AML-193 (cell line): ENCODE results near the gene RPS6KA2.
"Not testable (repeated sequence)": the region's sequence is repeated elsewhere in the genome, so short reads cannot be mapped to it uniquely, and the experiment has no call there.

Experiments used
- DNase-seq, 2 experiments: peaks; one replicate each; lab custom pipeline; 2025; lab: John Stamatoyannopoulos, UW

The RPS6KA2 gene

GRCh38 chr6:166591961-166592520 is 35.0 kb downstream of the RPS6KA2 start:
- DNase-seq: no peak

DNA sequence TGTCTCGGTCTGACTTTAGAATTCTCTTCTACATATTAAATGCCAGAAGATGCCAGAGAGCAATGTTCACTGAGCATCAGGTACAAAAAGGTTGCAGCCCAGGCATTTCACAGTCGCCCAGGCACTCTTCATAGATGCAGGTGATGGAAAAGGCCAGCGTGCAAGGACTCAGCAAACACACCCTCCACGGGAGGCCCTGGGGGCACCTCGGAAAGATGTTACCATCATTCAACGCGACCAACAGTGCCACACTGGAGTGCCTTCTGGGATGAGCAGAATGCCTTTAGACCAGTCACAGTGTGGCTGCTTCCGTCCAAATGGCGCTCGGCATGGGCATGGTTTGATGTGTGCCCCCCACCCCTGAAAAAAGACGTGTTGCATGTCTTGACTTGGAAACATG is 36.0 kb downstream of the RPS6KA2 start:
- DNase-seq: no peak

DNA sequence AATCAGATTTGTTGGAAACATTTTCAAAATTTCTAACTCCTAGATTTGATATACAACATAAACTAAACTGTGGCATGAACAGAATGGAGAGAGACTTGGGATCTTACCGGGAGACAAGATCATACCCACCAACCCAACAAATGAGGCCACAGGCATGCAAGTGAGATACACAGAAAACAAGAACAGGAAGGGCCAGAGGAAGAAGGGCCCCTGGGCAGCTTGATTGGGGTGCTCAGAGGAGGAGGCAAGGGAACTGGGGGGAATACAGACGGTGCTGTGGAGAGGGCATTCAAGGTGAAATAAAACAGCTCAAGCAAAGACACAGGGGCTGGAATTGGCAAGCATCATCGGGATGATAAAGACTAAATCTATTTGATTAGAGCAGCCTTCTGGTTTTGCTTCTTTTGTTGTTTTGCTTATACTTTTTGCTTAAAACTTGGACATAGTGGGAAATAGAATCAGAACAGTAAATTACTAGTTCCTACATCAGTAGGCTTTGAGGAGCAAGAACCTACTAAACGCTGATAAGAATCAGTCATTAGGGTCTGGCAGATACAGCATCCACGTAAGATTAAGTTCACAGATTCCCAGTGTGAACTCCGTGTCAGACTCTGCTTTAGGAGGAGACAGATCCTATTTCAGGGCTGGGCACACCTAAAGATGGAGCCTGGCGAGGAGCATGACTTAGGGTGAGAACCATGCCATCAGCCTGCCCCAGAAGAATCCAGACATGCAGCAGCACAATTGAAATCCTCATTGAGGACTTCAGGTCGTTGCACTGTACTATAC is 37.1 kb downstream of the RPS6KA2 start:
- DNase-seq: no peak

- DNase-seq: no peak
Measured at GRCh38 chr6:166589337-166589731, 37.7 kb downstream of the RPS6KA2 start.

DNA sequence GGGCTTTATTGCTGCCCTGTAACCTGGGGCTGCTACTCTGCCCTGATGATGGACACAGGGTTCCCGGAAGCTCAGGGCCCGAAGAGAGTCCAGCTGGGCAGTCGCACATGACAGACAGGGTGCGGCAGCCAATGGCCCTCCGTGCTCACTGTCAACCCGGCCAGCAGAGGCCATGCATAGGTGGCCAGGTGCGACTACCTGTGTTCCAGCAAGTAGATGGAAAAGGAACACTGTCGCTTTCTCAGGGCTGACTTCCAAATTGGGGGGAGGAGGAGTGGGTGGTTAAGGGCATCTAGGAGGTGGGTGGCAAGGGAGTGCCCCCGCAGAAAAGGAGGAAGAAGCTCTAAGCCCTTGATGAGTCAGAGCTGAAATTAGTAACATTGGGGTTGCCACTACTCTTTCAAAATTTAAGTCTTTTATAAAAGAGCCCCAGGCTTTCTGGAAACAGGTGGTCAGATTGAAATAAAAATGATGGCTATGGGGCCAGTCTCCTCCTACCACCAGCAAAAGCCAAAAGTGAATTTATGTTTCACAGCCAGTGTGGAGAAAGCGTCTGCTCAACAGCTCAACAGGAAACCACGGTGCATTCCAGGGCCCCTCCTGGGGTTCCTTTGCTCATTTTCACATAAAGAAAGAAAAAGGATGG is 38.2 kb downstream of the RPS6KA2 start:
- peak; percentile 31 to 45 for DNase-seq

DNA sequence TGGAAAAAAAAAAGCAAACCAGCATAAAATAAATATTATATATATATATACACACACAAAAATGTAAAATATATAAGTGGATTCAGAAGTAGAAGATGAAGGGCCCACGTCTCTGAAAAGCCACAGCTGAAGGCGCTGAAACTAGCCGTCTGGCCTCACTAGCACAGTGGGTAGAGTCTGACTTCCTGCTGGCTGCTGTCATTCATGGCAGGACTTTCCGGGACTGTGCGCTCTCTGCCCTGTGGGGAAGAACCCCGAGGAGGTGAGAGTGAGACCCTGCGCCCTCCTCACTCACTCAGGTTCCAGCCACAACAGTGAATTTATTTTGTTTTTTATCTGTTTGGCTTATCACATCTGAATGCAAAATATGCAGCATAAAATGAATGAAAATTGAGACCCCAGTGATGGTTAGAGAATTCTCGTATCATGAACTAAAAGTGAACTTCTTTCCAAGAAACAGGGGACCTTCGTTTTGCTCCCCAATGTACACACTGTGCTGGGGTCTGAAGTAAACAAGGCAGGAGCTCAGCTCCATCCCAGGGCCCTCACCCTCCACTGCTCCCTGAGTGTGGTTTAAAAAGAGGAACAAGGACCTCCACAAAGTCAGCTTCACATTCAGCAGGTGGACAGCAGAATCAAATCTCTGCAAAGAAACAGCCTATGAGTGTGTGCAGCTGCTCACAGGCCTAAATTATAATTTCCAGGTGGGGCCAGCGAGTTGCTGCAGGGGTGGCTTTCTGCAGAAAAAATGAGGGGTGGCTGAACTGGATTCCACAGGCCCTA is 39.2 kb downstream of the RPS6KA2 start:
- DNase-seq: peak in 1 of 2 experiments; percentile 13

DNA sequence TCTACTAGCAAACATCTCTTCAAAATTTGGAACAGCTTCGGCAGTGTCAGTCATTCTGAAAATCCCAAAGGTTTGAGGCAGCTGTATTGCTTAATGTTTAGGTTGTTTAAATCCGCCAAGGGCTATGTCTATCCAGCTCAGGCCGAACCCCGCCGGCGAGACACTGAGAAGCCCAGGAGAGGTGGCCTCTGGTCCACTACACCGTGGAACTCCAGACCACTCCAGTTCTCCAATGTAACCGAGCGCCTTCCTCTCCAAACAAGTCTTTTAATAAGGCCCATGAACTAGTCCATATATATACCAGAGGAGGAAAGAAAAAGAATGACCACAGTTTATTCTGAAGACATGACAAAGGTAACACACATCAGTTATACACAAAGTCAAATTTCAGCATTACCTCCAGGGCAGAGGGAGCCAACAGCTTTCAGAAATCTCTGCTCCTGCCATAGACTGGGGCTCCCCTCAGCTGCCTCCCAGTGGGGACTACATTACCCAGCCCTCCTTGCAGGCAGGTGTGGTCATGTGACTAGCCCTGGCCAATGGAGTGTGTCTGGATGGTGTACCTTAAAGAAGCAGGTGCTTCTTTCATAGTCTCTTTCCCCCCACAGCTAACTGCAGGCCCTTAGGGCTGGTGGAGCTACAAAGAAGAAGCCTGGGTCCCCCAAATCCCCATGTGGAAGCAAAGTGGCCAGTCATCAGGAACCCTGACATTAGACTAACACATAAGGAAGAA is 40.5 kb downstream of the RPS6KA2 start, which contains the start of gene RAMACL:
Gene RAMACL, minus strand, starts transcription at position 255 of the 733 bp plus-strand sequence. Its CDS starts 201 bp downstream, at position 54.
- no peak for DNase-seq

- DNase-seq: no peak
Measured at GRCh38 chr6:166584853-166585429, 42.1 kb downstream of the RPS6KA2 start.

- peak in 1 of 2 experiments; percentile 5 for DNase-seq
Measured at GRCh38 chr6:166584155-166584554, 42.9 kb downstream of the RPS6KA2 start.

- DNase-seq: no peak
Measured at GRCh38 chr6:166583230-166583965, 43.7 kb downstream of the RPS6KA2 start.

GRCh38 chr6:166582258-166582657 is 44.8 kb downstream of the RPS6KA2 start:
- no peak for DNase-seq

DNA sequence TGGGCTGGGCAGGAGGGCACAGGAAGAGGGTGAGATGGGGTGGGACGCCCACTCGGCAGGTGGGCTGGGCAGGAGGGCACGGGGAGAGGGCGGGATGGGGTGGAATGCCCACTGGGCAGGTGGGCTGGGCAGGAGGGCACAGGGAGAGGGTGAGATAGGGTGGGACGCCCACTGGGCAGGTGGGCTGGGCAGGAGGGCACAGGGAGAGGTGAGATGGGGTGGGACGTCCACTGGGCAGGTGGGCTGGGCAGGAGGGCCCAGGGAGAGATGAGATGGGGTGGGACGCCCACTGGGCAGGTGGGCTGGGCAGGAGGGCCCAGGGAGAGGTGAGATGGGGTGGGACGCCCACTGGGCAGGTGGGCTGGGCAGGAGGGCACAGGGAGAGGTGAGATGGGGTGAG is 45.2 kb downstream of the RPS6KA2 start:
- not testable (repeated sequence) for DNase-seq

GRCh38 chr6:166581091-166581511 is 46.0 kb downstream of the RPS6KA2 start:
- DNase-seq: no peak

DNA sequence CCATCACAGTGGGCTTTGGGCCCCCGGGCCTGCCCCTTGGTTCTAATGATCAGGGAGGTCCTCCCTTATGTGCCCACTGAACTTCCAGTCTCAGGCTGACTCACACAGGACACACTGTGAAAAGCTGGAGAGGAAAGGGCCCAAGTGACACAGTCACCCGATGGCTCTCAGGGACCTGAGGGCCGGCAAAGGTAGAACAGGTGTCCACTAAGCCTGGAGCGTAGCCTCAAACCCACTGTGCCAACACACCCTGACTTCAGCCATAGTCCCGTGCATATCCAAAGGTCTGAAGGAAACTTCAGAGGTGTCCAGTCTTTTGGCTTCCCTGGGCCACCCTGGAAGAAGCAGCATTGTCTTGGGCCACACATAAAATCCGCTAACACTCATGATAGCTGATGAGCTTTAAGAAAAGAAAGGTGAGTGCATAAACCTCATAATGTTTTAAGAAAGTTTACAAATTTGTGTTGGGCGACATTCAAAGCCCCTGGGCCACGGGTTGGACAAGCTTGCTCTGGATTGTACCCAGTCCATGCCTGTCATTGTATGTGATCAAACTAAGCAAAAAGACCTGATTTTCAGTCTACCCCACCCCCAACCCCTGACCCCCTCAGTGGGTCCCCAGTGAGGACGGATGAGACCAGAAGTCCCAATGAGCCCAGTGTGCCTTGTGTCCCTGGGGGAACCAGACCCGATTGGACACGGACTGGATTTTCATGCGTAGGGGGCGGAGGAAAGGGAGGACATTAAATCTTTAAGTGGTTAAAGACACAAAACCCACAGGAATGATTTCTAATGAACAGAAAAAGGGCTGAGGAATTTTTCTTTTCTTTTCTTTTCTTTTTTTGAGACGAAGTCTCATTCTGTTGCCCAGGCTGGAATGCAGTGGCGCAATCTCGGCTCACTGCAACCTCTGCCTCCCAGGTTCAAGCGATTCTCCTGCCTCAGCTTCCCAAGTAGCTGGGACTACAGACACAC is 46.7 kb downstream of the RPS6KA2 start:
- no peak for DNase-seq

DNA sequence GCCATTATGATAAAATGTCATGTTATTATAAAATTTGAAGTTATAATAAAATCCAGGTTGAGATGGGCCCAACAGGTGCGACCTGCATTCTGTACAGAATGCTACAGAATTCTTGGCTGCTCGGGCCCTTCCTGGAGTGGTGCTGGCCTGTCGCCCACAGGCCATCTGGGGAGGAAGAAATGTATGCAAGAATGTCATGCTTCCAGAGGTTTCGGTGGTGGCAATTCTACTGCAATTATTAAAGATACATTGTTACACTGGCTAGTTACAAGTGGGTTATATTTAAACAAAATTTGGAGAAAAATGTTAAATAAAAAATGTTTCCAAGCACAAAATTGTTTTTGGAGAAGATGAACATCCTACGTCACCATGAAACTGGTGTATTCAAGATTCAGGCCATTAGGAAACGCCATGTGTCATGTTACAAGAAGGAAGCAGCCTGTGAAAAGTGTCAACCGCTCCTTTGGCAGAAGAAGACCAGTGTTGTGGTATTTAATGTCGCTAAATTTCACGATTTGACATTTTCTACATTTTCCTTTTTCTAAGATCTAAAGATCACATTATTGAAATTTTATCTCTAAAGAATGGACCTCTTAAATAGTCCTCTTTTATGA is 47.7 kb downstream of the RPS6KA2 start:
- DNase-seq: no peak

GRCh38 chr6:166578536-166579236 is 48.4 kb downstream of the RPS6KA2 start:
- DNase-seq: no peak

GRCh38 chr6:166575205-166575604 is 51.8 kb downstream of the RPS6KA2 start:
- DNase-seq: no peak
